GM18505 (cell line): ENCODE data around the gene LRRC30.
A peak's percentile ranks its signal among the peaks of the same experiment; 100 is the strongest.

ENCODE experiments used
- ATAC-seq: cut with Tn5 transposase; IDR thresholded peaks from one replicate; pipeline ENCODE4 v1.9.1; 2021; ENCODE audit not compliant: unreplicated experiment
- POLR2A ChIP-seq: IDR thresholded peaks from 4 replicates; pipeline ENCODE4 v1.6.1; 2011; ENCODE audit warnings: borderline replicate concordance; ENCODE audit not compliant: insufficient read depth, insufficient read length; ENCODE audit errors: extremely low read depth

The LRRC30 gene

DNA sequence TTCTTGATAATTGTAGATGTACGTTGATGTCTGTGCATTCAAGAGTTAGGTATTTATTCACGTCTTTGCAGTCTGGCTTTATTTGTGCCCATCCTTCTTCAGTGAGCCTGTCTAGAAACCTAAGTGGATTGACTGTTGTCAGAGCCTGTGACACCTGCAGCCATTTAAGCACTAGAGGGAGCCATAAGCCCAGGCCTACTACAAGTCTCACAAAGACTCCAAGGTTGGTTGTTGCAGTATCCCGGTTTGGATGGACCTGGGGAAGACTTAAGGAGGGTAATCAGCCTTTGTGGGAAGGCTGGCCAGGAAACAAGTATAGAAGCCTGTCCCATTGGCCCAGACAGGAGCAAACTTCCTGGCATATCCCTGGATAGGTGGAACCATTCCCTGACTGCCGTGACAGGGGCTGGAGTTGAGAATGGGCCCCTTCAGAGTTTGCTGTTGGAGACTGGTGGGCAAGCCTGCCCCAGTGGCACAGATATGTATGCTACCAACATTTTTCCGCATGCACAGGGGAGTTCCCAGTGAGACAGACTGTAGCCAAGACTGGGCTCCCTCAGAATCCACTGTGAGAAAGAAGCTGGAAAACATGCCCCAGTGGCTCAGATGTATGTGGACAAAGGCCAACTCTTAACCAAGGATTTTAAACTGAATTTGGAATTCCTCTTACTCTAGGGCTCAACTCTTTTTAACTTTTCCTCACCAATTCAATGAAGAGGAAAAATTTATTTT, 9.3 kb upstream of the LRRC30 start:
- no peak for TF ChIP-seq POLR2A
- peak; percentile 53 for ATAC-seq

DNA sequence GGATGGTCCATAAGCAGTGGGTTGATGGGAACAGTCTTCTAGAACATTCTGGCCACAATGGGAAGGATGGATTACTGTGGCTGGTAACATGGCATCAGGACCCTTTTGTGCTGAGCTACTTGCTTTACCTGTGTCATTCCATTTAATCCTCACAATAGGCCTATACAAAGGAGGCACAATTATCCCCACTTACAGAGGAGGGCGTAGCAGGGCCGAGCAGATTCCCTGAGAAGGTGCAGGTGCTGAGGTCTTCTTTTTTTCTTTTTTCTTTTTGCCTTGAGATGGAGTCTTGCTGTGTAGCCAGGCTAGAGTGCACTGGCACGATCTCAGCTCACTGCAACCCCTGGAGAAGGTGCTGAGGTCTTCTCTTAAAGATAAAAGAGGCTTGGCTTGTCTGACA, 6.7 kb upstream of the LRRC30 start:
- no peak for ATAC-seq
- TF ChIP-seq POLR2A, result no peak

DNA sequence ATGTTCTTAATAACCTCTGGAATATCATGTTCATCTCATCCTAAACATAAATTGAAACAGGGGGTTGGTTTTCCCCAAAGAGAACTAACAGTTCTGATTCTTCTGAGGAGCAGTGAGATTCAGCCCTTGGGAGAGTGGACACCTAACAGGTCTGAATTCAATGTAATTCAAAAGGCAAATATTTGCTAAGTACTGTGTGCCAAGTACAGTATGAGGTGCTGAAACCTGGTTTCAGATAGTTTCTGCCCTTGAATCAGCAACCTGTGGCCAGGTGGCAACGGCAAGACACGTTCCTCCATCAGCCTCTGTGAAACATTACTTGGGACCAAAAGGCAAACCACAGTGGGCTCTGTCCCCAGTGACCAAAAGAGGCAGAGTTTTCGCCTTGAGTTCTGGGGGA, 1.3 kb downstream of the LRRC30 start:
- TF ChIP-seq POLR2A, result no peak
- ATAC-seq, result no peak

DNA sequence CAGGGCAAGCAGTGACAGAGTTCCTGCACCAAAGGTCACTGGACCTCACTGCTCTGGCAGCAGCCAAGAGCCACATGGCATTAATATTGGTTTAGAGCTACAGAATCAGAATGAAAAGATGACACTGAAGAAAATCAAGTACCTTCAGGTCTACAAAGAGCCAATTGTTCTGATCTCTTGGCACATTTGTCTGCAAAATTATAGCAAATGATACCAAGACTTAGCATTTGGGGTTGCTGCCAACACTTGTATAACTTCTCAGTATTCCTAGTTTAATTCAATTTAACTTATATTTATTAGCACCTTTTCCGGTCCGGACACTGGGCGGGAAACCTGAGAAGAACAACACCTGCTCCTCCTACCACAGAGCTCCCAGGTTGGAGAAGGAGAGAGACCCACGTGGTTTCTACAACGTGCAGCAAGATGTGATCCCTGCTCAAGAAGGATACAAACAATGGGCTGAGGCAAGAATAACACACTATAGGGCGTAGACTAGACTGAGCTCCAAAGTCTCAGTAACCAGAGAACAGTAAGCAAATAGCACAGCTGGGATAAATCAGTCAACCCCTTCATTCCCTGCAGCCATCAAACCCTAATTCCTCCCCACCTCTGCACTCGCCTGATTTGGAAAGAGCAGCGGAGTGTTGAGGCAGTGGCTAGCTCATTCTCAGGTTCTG, 2.4 kb downstream of the LRRC30 start:
- ATAC-seq, result no peak
- TF ChIP-seq POLR2A, result no peak

DNA sequence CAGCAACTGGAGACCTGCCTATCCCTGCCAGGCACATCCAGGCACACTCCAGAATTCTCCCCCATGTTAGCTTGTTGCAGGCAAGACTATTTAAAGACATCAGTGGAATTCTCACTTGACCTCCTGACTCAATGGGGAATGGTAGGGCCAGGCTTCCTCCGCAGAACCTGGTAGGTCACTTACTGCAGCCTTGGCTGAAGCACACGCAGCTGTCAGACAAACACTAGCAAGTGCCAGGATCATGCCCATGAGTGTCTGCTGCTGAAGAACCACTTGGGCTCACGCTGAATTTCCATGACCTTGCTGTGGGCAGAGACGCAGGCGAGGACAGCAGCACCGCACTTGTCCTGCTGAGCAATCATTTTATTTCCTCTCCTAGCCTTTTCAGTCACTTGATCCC, 3.2 kb downstream of the LRRC30 start:
- ATAC-seq, result no peak
- TF ChIP-seq POLR2A, result no peak

DNA sequence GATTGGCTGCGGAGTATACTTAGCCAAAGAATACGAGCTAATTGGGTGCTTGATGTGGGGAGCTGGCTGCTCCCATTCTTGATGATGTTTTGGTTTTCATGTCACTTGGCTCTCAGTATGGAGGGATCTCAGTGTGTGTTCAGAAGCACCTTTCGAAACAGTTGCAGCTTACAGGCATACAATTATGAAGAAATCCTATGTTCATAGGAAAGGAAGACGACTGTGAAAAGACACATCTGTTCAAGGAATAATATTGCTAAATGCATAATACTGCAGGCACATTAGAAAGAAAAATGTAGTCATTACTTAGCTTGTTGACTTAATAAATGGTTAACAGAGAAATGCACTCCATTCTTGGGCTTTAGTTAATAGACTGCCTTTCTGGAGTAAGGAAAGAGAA, 4.1 kb downstream of the LRRC30 start:
- no peak for ATAC-seq

DNA sequence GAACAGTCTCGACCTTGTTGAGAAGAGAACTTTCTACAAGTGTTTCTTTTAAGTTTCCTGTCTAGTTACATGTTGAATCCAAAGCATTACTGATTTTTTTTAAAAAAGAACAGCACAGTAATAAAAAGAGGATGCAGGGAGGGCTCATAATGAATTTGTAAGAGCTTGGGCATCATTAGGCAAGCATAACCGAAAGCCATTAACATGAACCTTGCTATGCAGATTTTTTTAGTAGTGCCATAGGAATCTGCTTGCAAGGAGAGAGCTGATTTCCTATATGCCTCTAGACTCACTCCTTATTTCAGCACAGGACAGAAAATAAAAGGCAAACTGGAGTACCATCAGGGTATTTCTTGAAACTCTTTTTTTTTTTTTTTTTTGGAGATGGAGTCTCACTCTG, 5.2 kb downstream of the LRRC30 start:
- ATAC-seq, result no peak
- TF ChIP-seq POLR2A, result no peak

More for the DNA sequence above, 4.1 kb downstream of the LRRC30 start:
- no peak for TF ChIP-seq POLR2A

DNA sequence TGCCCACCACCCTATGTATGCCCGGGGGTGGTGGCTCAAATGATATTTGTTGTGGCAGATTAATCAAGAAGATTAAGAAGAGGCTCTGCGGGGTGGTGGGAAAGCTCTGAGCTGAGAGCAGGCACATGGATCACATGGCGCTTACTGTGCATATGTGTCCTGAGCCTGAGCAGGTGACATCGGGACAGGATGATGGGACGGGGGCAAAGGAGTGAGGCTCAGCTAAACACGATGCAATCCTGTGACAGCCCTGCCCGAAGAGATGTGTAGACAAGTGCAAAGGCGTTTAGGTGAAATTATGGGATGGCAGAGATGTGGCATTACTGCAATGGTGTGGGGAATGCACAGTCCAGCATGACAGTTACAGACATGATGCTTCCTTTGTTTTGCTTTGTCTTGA, 6.0 kb downstream of the LRRC30 start:
- TF ChIP-seq POLR2A, result no peak
- ATAC-seq, result no peak

DNA sequence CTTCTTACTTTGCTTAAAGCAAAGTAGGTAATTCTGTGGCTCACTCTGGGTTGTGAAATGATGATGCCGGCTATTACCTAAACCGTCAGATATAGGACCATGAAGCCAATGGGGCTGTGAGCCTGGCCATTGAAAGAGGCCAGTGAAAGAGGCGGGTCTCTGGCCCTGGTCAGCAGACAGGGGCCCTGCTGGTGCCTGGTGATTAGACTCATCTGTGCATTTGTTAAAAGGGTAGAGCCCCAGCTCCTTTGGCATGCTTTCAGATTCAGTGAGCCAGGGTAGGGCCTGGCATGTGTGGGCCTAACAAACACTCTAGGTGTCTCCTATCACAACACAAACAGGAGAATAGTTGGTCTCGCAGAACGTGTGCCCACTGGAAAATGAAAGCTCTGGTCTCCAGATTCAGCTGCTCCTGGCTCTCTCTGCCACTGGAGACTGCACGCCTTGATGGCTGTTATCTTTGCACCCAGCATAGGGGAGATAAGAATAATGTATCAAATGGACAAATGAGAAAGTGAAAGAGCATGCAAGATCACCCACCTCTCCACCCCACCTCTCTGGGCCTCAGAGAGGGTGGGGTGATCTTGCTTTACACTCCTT, 6.9 kb downstream of the LRRC30 start:
- ATAC-seq, result no peak
- no peak for TF ChIP-seq POLR2A

DNA sequence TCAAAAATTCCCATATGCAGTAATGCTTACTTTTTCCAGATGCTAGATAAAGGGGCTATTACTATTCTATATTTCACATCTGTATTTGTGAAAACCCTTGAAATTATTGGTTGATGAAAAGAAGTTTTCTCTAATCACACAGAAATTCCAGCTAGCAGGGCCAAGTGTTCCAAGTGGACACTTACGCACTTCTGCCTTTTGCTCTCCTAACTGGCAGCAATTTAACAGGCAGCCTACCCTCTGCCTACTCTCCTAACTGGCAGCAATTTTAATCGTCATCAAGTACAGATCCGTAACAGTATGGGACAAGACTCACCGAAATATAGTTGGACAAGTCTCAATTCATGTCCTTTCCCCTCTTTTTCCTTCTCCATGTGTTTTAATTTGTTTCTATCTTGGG, 12.0 kb downstream of the LRRC30 start:
- ATAC-seq, result no peak
- no peak for TF ChIP-seq POLR2A

DNA sequence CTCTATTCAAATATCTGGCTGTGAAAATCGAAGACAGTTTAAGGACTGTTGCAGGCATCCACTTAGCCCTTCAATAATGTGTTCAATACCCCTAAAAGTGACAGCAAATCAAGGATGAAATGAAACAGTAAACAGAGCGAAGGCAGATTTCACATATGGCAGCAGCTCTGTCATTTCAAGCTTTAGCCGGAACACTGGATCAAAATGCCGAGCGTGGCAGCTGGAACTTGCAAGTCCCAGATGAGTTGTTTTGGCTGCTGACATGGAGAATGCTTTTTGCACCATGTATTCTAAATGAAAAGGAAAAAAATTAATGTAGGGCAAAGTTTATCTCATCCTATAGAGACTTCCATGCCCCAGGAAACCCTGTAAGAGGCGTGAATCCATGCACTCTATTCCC, 18.0 kb downstream of the LRRC30 start:
- no peak for ATAC-seq

DNA sequence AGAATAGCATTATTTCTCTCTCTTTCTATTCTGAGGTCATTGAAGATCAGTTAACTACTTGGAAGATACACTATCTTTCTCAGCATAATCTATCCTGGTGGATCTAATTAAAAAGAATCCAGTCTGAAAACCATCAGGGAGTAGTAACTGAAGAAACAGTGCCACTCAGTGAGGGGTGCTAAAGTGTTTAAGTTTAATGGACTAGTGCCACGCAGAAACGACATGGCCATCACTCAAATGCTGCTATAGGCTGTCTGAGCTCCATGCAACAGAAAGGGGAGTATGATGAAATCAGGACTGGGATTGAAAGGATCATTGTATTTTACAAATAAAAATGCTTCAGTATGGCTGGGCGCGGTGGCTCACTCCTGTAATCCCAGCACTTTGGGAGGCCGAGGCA, 23.3 kb downstream of the LRRC30 start:
- no peak for ATAC-seq
- no peak for TF ChIP-seq POLR2A

More for the DNA sequence above, 18.0 kb downstream of the LRRC30 start:
- no peak for TF ChIP-seq POLR2A

DNA sequence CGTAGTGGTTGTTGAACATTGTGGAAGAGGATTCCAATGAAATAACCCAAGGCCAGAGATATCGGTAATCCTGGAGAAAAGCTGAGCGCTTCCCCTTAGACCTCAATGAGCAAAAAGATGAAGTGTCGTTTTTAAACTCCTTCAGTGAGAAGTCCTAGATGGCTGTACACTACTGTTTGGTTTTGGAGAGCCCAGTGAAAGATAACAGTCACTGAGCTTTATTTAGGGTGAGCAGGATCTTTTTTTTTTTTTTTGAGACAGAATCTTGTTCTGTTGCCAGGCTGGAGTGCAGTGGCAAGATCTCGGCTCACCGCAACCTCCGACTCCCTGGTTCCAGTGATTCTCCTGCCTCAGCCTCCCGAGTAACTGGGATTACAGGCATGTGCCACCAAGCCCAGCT, 24.2 kb downstream of the LRRC30 start:
- no peak for ATAC-seq
- TF ChIP-seq POLR2A, result no peak

DNA sequence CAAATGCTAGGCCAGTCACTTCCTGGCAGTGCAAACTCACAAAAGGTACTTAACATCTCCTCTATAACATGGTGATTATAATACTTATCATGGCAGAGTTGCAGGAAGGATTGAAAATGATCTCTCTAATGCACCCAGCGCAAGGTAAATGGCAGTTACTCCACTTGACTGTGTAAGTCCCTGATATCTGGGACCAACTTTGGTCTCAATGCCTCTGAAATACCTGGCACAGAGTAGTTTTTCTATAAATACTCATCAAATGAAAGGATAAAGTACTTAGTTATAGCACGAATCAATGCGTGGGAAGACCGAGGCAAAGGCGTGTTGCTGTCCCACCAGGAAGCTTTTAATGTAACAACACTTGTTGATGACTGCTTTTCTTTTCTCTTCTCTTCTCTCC, 24.8 kb downstream of the LRRC30 start:
- ATAC-seq, result no peak
- TF ChIP-seq POLR2A, result no peak
